HG03558 (cell line): ENCODE results near the gene DLAT.

Experiments used
- ATAC-seq: cut with Tn5 transposase; IDR thresholded peaks from one replicate; pipeline ENCODE4 v1.9.1; 2021; ENCODE audit warnings: moderate number of reproducible peaks; ENCODE audit not compliant: unreplicated experiment; ENCODE audit errors: extremely low read depth

DLAT gene

DNA sequence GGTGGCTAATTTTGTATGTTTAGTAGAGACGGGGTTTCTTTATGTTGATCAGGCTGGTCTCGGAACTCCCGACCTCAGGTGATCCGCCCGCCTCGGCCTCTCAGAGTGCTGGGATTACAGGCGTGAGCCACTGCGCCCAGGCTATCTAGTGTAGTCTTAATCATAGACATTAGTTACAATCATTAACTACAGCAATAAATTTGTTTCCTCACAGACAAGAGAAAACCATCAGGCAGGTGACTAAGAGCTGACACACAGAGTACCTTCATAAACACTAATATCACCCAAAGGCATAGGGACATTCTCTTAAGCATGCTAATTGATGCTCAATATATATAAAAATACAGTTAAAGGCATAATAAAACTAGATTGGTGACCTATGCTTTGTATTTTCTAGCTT is 80.9 kb downstream of the DLAT start:
- no peak for ATAC-seq
